ENCODE results near the gene ATMIN. TPM values are rescaled to one million over a fixed set of nuclear protein-coding genes. Genes with fewer than 3 reads are reported as not detected.

Gene ATMIN, protein sequence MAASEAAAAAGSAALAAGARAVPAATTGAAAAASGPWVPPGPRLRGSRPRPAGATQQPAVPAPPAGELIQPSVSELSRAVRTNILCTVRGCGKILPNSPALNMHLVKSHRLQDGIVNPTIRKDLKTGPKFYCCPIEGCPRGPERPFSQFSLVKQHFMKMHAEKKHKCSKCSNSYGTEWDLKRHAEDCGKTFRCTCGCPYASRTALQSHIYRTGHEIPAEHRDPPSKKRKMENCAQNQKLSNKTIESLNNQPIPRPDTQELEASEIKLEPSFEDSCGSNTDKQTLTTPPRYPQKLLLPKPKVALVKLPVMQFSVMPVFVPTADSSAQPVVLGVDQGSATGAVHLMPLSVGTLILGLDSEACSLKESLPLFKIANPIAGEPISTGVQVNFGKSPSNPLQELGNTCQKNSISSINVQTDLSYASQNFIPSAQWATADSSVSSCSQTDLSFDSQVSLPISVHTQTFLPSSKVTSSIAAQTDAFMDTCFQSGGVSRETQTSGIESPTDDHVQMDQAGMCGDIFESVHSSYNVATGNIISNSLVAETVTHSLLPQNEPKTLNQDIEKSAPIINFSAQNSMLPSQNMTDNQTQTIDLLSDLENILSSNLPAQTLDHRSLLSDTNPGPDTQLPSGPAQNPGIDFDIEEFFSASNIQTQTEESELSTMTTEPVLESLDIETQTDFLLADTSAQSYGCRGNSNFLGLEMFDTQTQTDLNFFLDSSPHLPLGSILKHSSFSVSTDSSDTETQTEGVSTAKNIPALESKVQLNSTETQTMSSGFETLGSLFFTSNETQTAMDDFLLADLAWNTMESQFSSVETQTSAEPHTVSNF
- 37.7 and 49.7 TPM in 2 replicates for total RNA-seq

GRCh38 chr16:81035398-81035974 is at the start of gene ATMIN:
Gene ATMIN, plus strand, starts transcription at chr16:81035842. Its CDS starts 29 bp downstream, at chr16:81035871.

DNA sequence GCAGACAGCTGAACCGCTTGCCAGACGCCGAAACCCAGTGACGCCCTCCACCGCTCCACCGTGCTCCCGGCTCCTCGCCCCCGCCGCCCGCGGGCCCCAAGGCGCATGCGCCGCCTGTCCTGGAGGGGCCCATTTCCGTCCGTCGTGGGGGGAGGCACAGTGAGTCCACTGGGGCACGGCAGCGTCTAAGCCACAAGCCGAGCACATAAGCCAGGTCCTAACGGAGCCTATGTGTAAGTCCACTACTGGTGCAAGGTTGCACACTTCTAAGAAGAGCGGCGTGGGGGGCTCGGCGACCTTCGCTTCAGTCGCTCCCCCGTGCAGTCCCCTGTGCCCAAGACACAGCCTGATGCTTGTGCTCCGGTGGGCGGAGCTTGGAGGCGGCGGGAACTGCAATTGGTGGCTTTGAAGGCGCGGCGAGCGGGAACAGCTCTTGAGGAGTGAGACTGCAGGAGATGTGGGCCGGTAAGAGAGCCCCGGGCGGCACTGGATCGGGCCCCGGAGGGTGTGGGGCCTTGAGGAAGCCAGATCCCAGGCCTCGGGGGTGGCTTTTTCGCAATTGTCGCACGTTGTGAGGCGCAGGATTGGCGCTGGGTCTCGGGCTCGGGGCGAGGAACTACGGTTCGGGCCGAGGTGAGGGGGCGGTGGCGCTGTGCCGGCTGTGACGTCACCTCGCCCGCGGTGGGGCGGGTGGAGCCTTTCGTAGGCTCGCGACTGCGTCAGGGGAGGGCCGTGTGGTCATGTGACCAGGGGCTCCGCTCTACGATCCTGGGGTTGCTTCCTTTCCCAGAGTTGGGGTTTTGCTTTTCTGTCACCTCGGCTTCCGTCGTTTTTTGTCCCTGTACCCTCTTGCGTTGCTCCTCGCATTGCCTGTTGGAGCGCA is 28.6 kb upstream of the ATMIN start, which contains the start of the genes CENPN and CMC2:
CENPN (plus strand) TSS at position 402 of the 883 bp plus-strand sequence. CDS start 4,726 bp downstream, outside the sequence.
CMC2 (minus strand) TSS at position 73 of the 883 bp plus-strand sequence. CDS start 9,491 bp downstream, outside the sequence.

GRCh38 chr16:81077076-81077940 is 41.7 kb downstream of the ATMIN start, which contains the start of gene C16orf46:
Gene C16orf46, minus strand, starts transcription at chr16:81077238. Its CDS starts 13,283 bp downstream, at chr16:81063955.

DNA sequence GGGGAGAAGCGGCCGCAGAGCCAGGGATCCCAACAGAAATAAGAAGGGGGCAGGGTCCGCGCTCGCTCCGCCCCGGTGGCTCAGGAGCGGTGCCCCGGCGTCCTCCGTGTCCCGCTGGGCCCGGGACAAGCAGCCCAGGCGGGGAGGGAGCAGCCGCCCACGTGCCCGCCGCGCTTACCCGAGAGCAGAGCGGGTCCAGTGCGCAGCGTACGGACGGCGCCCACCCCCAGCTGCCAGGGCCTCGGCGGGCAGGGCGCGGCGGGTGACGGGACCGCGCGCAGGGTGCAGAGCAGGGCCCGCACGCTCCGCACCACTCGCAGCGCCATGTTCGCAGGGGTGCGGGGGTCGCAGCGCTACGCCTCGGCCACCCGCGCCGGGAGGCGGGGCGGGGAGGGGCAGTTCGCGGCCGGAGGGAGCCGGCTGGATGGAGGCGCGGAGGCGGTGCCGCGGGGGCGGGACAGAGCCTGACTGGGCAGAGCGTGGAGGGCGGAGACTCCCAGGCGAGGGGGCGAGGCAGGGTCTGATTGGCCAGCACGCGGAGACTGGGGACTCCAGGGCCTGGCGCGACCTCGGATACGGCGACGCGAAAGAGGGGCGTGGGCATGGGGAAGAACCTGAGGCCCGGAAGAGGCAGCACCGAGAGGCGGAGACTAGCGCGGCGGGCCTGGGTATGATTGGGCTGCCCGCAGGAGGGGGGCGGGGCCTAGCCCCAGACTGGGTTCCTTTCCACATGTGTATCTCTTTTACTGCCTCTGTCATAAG is 60.5 kb downstream of the ATMIN start, which contains the start of gene GCSH:
GCSH (minus strand) TSS at position 443 of the 762 bp plus-strand sequence; CDS start at position 326, 117 bp downstream.

Small RNAs within 50 kb of the gene (small RNA-seq; reads per million reads assigned to genes)
- gene AC092718.3 = not detected

Other genes starting within 250 kb of the ATMIN start
- gene CDYL2, start 231.2 kb upstream of the ATMIN start, total RNA-seq = 0.22 and 0.39 TPM in 2 replicates
- 12.2 and 24.5 TPM in 2 replicates for gene CMC2, start 29.0 kb upstream of the ATMIN start, total RNA-seq
- 15.3 and 26.0 TPM in 2 replicates for gene CENPN, start 28.6 kb upstream of the ATMIN start, total RNA-seq
- gene C16orf46, start 41.4 kb downstream of the ATMIN start, total RNA-seq = 2.4 and 3.1 TPM in 2 replicates
- gene GCSH, start 60.6 kb downstream of the ATMIN start, total RNA-seq = 8.2 and 18.5 TPM in 2 replicates
- gene BCO1, start 202.8 kb downstream of the ATMIN start, total RNA-seq = not detected in 2 replicates